H1 (cell line): ENCODE results near the gene ACSF2. TPM values are rescaled to one million over a fixed set of nuclear protein-coding genes. Genes with fewer than 3 reads are reported as not detected.

Experiments used
- CHD2 ChIP-seq: IDR thresholded peaks from 2 replicates; pipeline ENCODE4 v1.6.1; 2012; ENCODE audit warnings: low read length, improper control_type of control experiment
- ZNF274 ChIP-seq: IDR thresholded peaks from 2 replicates; pipeline ENCODE4 v1.7.0; 2012; ENCODE audit warnings: low read length, borderline replicate concordance; ENCODE audit errors: extremely low read depth
- polyA plus RNA-seq, 7 experiments: library from polyadenylated mRNA; depleted of rRNA in 3 of 7; stranded (reverse) in 5 of 7; unstranded in 2 of 7; fragments of >200 nt in 5 of 7; fragments of 200-250 nt in 2 of 7; gene quantifications; 1 replicate in 5 of 7; 2 replicates in 1 of 7; 4 replicates in 1 of 7; pipeline versions ENCODE4 v1.2.1 to v1.2.3, GENCODE V29; 2011 to 2013; ENCODE audit warnings: missing spikeins in 2 of 7, mixed read lengths in 2 of 7
- total RNA-seq: library from RNA; stranded (reverse); fragmentation: NEBNext Ultra II Directional; extraction: Animal tissue kit (Norgen Biotek cat#: 25700); gene quantifications from 2 replicates; pipeline ENCODE4 v1.2.1, GENCODE V29; 2021
- TF ChIP-seq, protein P1 (sequence below): fragments of 300-600 bp; sonication (generic); IDR thresholded peaks from 2 replicates; pipeline ENCODE4 v1.7.1; 2012; ENCODE audit warnings: low read length, moderate library complexity, mild to moderate bottlenecking, inconsistent platforms; ENCODE audit not compliant: insufficient replicate concordance

Gene ACSF2
- total and polyA plus RNA-seq, 2 of the 8 experiments (the other 6 are each of a cell fraction or from before 2014, with no cell fraction given) = 14.5 to 16.3 TPM

GRCh38 chr17:50386510-50386909 lies 39.5 kb upstream of the ACSF2 start (continued):
- TF ChIP-seq, protein P1, sequence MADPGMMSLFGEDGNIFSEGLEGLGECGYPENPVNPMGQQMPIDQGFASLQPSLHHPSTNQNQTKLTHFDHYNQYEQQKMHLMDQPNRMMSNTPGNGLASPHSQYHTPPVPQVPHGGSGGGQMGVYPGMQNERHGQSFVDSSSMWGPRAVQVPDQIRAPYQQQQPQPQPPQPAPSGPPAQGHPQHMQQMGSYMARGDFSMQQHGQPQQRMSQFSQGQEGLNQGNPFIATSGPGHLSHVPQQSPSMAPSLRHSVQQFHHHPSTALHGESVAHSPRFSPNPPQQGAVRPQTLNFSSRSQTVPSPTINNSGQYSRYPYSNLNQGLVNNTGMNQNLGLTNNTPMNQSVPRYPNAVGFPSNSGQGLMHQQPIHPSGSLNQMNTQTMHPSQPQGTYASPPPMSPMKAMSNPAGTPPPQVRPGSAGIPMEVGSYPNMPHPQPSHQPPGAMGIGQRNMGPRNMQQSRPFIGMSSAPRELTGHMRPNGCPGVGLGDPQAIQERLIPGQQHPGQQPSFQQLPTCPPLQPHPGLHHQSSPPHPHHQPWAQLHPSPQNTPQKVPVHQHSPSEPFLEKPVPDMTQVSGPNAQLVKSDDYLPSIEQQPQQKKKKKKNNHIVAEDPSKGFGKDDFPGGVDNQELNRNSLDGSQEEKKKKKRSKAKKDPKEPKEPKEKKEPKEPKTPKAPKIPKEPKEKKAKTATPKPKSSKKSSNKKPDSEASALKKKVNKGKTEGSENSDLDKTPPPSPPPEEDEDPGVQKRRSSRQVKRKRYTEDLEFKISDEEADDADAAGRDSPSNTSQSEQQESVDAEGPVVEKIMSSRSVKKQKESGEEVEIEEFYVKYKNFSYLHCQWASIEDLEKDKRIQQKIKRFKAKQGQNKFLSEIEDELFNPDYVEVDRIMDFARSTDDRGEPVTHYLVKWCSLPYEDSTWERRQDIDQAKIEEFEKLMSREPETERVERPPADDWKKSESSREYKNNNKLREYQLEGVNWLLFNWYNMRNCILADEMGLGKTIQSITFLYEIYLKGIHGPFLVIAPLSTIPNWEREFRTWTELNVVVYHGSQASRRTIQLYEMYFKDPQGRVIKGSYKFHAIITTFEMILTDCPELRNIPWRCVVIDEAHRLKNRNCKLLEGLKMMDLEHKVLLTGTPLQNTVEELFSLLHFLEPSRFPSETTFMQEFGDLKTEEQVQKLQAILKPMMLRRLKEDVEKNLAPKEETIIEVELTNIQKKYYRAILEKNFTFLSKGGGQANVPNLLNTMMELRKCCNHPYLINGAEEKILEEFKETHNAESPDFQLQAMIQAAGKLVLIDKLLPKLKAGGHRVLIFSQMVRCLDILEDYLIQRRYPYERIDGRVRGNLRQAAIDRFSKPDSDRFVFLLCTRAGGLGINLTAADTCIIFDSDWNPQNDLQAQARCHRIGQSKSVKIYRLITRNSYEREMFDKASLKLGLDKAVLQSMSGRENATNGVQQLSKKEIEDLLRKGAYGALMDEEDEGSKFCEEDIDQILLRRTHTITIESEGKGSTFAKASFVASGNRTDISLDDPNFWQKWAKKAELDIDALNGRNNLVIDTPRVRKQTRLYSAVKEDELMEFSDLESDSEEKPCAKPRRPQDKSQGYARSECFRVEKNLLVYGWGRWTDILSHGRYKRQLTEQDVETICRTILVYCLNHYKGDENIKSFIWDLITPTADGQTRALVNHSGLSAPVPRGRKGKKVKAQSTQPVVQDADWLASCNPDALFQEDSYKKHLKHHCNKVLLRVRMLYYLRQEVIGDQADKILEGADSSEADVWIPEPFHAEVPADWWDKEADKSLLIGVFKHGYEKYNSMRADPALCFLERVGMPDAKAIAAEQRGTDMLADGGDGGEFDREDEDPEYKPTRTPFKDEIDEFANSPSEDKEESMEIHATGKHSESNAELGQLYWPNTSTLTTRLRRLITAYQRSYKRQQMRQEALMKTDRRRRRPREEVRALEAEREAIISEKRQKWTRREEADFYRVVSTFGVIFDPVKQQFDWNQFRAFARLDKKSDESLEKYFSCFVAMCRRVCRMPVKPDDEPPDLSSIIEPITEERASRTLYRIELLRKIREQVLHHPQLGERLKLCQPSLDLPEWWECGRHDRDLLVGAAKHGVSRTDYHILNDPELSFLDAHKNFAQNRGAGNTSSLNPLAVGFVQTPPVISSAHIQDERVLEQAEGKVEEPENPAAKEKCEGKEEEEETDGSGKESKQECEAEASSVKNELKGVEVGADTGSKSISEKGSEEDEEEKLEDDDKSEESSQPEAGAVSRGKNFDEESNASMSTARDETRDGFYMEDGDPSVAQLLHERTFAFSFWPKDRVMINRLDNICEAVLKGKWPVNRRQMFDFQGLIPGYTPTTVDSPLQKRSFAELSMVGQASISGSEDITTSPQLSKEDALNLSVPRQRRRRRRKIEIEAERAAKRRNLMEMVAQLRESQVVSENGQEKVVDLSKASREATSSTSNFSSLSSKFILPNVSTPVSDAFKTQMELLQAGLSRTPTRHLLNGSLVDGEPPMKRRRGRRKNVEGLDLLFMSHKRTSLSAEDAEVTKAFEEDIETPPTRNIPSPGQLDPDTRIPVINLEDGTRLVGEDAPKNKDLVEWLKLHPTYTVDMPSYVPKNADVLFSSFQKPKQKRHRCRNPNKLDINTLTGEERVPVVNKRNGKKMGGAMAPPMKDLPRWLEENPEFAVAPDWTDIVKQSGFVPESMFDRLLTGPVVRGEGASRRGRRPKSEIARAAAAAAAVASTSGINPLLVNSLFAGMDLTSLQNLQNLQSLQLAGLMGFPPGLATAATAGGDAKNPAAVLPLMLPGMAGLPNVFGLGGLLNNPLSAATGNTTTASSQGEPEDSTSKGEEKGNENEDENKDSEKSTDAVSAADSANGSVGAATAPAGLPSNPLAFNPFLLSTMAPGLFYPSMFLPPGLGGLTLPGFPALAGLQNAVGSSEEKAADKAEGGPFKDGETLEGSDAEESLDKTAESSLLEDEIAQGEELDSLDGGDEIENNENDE = no peak
- TF ChIP-seq CHD2 (no peak), ZNF274 (no peak)
